ENCODE data around the gene ZXDC.

The ZXDC gene

DNA sequence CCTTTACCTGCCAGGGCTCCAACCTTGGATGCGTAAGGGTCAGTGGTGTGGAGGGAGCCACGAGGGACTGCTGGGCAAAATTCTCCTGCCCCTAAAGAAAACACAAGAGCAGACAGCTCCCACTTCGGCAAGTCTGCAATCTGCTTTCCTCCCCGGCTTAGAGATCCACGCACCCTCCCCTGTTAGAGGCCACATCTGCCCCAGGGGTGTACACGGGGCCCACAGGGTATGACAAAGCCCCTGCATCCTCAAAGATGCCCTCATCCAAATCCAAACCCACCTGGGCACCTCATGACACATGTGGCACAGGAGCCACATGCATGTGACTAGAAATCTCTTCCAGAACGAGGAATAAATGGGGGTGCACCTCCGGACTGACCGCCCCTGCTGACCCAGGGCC is 25.5 kb downstream of the ZXDC start:
- DNase-seq = no peak

DNA sequence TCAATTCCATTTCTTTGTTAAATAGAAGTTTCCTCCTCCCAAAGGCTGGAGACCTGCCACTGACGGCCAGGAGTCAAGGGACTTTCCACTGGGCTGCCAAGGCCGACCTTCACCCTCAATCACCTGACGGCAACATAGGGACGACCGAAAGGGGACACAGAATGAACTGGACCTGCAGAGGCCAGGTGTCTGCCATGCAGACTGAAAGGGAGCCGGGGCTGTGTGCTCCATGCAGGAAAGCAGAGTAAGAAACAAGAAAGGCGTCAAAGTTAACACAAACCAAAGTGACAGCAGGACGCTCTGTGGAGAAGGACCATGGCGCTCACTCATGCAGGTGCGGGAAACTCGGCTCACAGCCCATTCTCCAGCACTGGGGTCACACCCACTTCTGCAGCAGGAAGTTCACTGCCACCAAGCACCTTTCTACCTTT is 26.1 kb downstream of the ZXDC start:
- DNase-seq = no peak

DNA sequence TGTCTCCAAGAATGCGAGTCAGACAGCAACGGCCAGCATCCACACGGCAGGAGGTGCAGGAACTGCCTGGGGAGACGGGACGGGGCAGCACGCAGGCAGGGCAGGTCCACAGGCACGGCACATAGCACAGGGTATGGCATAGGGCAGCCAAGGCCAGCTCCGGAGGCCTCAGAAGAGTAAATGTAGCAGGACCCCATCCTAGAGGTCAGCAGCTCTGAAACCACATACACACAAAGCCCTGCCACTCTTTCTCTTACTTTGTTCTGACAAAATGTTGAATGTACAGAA is 26.9 kb downstream of the ZXDC start:
- no peak for DNase-seq

DNA sequence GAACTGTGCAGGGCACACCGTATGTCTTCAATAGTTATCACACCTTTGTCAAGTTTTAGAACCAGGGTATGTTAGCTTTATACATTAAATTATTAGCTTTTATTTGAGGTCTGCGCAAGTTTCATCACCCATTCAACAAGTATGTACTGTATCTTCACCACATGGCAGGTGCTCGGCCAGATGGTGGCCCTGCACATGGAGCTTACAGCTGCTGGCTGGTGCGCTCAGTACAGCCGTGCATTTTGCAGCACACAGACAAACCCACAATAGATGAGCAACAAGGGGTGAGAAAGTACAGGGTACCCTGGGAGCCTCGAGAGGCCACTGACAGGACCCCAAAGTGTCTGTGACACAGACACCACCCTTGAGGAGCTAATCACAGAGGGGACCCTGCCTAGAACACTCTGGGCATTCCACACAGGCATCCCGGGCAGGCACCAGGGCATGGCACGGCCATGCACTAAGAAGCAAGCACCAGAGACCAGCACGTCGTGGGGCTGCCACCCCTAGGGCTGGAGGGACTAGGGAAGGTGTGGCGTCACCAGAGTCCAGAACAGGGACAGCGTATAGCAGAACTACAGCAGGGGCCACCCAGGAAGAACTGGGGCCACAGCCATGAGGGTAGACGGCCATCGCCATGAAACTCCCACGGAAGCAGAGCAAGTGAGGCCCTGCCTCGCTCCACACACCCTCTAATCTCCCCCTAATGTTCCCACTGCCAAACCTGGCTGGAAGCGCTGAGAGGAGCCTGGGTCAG is 27.4 kb downstream of the ZXDC start:
- DNase-seq = no peak

DNA sequence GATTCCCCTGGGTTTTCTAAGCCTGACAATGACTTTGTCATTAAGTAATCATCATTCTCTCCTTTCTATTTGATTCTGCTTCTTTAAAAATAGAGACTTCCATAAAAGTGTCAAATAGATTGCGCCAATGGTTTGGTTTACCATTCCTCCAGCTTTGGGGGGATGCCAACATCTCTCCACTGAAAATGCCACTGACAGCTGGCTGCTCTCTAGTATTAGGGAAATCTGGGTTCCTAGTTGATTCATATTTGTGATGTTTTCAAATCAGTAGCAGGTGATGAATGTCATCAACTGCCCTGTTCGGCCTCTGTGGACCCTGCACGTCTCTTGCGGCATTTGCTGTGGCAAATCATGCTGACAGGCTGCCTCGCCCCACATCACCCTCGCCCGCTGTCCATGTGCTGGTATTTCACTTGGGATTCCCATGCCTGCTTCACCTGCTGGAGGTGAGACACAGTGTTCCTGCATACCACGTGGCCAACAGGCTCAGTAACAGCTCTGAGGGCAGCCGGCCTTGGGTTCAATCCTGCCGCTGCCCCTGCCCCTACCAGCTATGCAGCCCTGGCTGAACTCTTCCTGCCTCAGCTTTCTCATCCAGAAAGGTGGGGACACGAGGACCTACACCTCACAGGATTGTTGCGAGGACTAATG is 28.1 kb downstream of the ZXDC start:
- no peak for DNase-seq

DNA sequence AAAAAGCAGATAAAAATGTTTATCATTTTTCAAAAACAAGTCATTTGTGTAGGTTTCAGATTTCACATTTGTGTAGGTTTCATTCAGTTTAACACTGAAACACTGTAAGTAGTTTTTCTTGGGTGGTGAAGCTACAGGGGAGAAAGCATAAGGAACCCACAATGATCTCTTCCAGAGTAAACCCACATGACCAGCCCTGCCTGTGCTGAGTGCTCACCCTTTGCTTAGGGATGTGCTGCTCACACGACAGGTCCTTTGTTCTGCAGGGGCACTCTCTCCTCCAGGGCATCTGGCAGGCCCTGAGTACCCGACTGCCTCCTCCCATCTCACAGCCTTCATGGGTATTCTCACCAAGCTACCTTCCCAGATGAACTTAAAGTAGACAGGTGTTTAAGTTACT is 28.9 kb downstream of the ZXDC start:
- no peak for DNase-seq

DNA sequence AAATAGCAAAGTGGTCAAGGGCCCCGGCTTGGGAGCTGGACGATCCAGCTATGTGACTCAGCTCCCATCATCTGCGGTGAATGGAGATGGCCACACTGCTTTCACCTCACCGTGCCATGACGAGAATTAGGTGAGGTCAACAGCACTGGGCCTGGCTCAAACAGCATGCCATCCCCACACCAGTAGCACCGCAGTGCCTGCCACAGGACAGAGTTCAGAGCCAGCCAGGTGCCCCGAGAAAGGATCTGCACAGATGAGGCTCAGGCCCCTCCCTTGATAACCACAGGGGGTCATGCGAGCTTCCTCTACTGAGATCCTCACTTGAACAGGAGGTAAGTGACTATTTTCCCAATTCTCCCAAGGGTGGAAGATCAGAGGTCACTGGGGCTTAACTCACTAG is 29.4 kb downstream of the ZXDC start:
- no peak for DNase-seq

DNA sequence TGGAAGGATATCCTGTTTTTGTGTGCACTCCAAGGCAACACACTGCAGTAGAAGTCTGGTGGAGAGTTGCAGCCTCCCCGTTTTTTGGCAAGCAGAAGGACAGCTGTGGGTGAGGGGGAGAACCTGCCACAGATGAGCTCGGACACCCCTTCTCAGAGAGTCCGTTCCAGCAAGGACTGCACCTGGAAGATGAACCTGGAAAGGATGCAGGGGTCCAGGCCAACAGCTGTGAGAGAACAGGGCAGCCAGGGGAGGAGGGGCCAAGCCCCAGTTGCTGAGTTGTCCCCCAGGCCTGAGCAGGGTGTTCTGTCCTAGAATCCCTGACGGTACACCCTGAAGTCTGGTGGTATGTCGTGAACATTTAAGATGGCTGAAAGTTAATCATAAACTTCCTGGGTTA is 30.2 kb downstream of the ZXDC start:
- no peak for DNase-seq

DNA sequence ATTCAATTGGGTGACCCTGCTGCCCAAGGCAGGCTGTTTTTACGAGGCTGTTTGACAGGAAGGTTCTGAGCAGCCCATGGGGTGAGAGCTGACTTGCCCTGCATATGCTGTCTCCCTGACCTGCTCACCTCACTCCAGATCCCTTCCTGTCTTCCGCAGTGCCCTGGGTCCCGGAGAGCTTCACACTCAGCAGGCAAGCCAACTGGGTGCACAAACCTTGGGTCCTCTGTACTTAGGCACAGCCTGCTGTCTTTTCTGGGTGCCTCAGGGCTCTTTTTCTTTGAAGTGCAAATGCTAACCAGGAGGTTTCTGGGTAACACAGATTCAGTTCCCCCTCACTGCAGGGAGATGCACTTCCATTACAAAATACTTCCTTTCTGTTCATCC is 32.8 kb downstream of the ZXDC start:
- DNase-seq = no peak

DNA sequence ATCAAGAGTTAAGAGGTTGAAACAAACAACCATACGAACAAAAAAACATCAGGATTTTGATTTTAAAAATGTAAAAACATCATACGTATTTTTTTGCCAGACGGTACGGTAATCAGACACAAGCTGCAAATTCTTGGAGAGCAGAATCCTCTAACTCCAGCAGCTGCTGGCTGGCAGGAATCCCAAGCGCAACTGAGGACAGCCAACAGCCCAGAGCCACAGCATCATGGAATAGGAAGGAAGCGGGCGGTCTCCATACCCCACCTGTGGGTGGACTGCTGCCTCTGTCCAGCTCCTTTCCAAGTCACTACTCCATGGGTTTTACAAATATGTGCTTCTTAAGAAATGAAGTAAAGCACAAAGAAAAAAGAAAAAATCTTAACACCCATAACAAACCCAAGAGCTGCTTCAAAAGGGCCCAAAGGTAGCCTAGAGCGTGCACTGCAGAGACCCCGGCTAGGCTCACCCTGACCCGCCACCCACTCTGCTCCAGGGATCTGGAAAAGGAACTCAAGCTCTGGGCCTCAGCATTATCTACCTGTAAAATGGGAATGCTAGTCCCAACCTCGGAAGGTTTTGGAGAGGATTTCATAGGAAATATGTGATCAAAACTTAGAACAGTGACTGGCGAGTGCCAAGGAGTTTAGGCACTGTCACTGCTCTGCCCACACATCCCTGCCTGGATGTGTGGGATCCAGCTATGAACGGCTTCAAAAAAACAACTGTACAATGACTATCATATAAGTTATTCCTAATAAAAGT is 33.4 kb downstream of the ZXDC start:
- no peak for DNase-seq

DNA sequence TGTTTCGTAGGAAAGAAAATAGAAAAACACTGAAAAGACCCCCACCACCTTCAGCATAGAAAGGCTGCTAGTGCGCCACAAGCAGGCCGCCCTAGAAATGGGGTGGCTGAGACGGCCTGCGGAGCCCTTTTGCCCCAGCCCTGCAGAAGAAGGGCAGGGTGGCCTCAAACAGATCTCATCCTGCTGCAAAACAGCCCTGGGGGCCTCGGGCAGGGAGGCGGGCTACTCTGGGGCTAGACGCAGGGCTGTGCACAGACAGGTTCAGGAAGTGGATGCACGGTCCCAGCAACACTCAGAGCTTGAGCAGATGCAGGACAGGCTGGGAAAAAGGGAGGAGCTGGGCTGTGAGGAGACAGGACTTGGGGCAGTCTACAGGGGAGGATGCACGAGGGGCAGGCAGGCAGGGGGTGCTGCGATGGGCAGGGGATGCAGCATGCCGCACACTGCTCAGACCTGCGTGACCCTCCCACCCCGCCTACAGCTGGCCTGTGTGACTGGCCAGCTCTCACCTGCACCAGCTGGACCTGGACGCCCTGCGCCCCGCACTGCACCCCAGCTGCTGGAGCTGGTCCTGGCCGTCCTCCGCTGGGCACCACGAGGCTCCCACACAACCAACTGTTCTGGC is 34.3 kb downstream of the ZXDC start:
- no peak for DNase-seq

DNA sequence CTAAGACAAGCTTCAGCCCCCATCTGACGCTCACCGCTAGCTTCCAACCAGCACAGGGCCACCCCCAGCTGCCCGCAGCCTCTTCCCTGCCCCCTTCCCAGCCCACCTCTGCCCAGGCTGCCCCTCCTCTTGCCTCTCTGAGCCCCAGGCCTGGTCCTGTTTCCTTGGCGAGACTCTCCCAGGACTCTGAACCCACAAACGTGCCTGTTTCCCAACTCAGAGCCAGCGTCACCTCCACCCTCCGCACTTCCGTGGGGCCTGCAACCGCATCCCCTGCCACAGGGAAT is 35.0 kb downstream of the ZXDC start:
- no peak for DNase-seq

DNA sequence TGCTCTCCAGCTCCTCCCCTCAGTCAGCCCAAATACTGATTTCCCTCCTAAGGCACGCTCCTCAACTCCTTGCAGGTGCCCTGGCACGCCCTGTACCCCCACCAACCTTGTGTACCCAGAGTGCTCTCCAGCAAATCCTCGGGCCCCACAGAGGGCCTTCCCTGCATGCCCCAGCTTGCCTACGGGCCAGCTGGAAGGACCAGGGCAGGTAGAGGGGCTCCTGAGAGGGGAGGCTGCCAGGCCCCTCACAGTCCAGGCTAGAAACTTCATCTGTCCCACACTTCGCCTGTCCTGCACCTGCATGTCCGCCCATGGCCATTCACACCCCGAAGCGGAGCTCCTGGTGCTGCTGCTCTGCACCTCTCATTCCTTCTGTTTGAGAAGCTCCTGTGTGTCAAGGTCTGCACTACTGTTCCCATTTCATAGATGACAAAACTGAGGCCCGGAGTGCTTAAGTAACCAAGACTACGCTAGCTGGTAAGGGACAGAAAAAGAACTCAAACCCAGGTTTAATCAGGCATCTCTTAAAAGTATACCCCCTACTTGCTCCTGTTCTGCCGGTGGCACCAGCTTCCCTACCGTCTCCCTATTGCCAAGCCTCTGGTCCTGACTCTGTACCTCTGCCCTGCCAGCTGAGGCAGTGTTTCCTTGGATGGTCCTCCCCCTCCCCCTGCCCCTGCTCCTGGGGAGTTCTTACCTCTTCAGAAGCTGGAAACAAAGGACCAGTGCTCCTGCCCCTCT is 35.6 kb downstream of the ZXDC start:
- no peak for DNase-seq

DNA sequence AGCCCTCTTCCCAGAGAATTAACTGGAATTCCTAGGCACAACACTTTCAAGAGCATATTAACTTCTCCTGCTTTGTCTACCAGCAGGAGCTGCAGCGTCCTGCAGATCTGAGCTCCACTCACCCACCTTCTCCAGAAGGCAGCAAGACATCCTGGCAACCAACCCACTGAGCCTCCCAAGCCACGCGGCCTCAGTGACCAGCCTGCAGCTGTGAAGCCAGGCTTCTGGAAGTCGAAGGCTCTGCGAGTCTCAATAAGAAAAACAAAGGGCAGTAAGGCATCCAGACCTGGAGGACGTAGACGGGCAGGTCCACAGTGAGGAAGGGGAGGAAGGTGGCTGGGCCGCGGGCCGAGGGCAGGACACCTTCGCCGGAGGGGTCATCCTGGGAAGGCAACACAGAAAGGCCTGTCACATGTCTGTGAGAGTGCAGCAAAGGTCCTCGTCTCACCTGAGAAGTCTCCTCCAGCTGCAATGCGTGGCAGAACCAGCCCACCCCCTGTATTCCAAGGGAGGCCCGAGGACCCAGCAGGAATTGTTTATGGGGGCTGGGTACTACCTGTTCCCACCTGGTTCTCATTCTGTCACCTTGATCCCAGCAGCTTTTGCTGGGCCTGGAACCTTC is 36.2 kb downstream of the ZXDC start:
- no peak for DNase-seq

DNA sequence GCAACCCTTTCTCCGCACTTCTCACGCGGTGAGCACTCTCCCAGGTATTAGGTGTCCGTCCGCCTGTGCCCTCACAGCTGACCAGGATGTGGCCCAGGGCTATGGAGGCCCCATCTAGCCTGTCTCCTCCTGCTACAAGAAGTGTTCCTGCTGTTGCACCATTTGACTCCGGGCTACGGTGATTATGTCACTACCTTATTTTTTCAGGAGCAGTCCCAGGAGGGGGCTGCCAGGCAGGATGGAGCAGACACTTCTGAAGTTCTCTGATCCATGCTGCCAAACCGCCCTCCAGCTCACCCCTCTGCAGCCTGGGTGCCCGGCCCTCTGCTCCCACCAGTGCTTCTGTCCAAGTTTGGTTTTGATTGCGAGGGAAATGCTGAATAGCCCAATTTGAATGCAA is 36.9 kb downstream of the ZXDC start:
- no peak for DNase-seq

DNA sequence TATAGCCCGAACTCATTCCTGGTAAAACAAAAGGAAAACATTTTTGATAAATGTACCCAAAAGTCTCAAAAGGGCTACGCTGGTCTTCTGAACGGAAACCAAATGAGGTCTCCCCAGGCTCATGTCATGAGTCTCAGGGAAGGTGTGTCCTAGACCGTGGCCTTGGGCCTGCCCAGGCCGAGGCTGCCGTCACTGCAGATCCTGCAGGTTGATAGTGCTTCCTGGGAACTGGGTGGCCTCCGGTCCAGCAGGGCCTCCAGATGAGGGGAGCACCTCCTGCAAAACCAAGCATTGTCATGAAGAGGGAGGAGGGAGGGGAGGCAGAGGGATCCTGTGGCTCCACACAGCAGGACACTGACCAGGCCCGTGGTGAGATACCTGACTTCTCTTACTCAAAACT is 37.5 kb downstream of the ZXDC start:
- DNase-seq = no peak

DNA sequence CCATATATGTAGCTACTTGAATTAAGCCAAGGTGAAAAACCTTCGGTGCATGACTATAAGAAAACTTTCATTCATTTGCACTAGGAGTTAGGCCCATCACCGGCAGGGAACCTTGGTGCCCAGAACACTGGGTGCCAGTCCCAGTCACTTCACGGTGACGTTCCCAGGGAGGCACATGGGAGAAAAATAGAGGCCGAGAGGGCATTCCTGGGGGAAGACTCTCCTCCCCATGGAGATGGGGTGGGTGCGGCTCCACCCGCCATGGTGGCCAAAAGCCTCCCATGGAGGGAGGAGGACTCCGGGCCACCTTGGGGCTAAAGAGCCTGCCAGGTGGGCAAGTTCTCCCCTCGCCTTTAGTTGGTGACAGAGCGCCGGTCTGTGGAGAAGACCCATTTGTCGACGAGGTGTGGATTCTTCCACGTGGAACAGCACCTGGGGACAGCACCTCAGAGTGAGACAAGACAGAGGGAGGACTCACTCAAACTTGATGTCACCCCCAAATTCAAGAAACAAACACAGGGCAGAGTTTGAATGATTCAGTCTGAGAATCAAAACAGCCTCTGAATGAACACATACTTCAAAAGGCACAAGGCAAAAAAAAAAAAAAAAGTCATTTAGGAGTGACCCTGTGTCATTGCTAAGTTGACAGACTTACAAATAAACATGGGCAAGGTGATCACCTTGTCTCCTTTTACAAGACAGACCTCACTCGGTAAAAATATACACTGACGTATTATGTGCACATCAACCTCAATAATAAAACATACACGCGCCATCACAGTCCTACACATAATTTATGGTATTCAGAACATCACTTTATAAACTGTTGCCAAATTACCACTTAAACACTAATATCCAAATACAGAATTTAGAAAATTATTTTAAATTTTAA is 38.6 kb downstream of the ZXDC start:
- no peak for DNase-seq

DNA sequence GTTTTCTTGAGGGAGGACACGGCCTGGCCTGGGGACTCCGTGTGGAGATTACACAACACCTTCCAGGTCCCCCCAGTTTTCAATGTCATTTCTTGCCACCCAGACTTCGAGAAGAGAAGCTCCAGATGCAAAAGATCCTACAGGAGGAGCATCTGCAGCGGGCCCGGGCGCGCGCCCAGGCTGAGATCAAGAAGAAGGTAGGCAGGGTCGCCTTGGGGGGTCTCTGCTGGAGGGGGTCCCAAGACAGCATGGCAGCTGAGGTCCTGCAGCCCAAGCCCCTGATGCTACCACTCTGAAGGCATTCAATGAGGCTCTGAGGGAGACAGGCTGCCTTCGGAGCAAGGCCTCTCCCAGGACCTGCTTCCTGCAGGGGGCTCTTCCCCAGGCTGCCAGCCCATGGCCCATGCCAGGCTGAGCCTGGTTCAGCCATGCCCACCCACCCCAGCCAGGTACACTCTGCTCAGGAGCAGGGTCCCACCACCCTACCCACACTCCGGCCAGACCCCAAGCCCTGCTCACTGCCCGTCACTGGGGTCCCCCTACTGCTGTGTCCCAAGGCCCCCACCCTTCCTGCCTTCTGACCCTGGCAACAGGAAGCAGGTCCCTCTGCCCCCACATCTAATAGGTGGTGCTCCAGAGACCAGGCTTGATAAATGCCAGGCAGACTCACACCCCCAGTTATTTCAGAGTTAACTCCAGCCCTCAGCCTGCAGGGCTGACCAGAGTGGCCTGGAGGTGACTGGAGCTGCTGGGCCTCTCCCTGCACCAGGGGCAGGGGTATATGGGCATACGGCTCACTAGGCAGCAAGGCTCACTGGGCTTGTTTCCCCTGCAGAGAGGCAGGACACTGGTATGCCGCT is 40.0 kb downstream of the ZXDC start:
- DNase-seq = no peak

DNA sequence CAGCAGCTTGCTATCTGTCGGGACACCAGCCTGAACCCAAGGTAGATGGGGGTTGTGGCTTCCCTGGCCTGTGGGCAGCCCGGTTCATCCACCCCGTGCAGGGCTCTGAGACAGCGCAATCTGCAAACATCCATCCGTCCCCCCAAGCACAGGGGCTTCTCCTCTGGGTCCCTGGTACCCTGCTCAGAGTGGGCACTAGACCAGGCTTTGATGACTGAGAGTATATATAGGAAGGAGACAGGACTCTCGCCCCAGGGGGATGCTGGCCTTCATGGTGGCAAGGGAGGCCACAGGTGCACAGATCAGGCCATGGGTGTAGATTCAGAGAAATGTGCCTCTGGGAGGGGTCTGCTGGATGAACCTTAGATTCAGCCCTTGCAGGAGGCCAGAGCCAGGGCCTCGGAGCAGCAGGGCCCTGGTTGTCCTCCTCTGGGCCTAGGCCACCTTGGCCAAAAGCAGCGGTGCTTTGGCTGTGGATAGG is 40.7 kb downstream of the ZXDC start:
- no peak for DNase-seq

DNA sequence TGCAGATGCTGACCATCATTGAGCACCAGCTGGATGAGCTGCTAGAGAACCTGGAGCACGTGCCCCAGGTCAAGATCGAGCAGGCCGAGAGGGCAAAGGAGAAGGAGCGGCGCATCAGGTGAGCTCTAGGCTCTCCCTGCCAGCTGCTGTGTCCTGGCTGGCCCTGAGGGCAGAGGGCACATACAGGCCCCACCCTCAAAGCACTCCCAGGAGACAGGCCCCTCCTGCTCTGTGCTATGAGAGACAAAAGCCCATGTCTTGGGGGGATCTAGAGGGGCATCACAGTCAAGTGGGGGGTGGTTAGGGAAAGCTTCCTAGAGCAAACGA is 41.5 kb downstream of the ZXDC start:
- DNase-seq = no peak

Measured in activated CD4-positive, alpha-beta T cell treated with anti-CD3 and anti-CD28 coated beads, Interleukin-10, Interleukin-2, amounts not matched to agents 100 ng/mL and 50 ng/mL, durations not matched to agents 16 hours and 8 hours (primary cell).